ENCODE data around the gene ST6GAL1. TPM values are rescaled to one million over a fixed set of nuclear protein-coding genes. Genes with fewer than 3 reads are reported as not detected.

Gene ST6GAL1
- total RNA-seq, 4 donors from 2014 or later, result 51.3 to 113 (median 65.5) TPM

DNA sequence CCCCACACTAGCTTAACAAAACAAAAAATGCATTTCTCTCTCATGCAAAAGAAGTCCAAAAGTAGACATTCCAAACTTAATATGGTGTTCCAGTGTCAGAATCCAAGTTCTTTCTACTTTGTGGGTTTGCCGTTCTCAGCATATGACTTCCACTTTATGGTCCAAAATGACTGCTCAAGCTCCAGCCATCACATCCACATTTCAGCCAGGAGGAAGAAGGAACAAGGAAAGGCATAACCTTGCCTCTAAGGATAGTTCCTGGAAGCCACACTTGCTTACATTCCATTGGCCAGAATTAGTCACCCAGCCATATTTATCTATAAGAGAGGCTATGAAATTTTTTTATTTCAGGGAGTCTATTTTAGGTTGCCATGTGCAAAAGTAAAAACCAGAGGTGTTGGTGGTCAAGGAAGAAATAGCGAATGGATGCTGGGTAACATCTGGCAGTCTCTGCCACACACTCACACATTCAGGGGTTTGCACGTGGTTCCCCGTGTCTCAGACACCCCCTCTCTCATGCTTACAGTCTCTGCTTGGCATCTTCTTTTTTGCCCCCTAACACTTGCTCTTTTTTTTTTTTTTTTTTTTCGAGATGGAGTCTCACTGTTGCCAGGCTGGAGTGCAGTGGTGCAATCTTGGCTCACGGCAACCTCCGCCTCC lies 139.7 kb downstream of the ST6GAL1 start:
- ATAC-seq (ENCODE audit: low FRiP score) (no peak), DNase-seq (ENCODE audit: low spot score) (no peak)
- no peak for TF ChIP-seq CTCF (IDR thresholded peaks at IDR 0.05)

GRCh38 chr3:187072102-187072501 lies 141.8 kb downstream of the ST6GAL1 start:
- no peak for DNase-seq (ENCODE audit: low spot score)
- no peak for TF ChIP-seq CTCF (IDR thresholded peaks at IDR 0.05)
- no peak for ATAC-seq (ENCODE audit: low FRiP score)

- no peak for ATAC-seq (ENCODE audit: low FRiP score)
- TF ChIP-seq CTCF (IDR thresholded peaks at IDR 0.05), result no peak
- no peak for DNase-seq (ENCODE audit: low spot score)
Observed at GRCh38 chr3:187072511-187072910, 142.2 kb downstream of the ST6GAL1 start.

GRCh38 chr3:187073581-187074098 lies 143.3 kb downstream of the ST6GAL1 start:
- no peak for TF ChIP-seq CTCF (IDR thresholded peaks at IDR 0.05)
- DNase-seq (ENCODE audit: low spot score) (no peak), ATAC-seq (ENCODE audit: low FRiP score) (no peak)

DNA sequence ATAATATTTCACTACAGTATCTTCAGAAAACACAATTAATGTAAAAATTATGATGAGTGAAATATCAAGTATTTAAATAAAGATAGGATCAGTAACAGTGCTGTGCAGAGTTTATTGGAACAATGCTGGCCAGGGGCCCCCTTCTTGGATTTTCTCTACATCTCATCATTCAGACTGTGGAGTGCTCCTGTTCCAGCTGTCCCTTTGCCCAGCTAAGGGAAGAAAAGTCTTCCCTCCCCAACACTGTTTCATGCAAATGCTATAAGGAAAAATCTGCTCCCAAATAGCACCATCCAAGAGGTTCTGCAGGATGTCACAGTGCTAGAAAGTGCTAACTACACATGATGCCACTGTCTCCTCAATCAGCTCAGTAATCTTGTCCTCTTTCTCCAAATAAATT lies 144.5 kb downstream of the ST6GAL1 start:
- TF ChIP-seq CTCF (IDR thresholded peaks at IDR 0.05), result no peak
- no peak for ATAC-seq (ENCODE audit: low FRiP score)
- DNase-seq (ENCODE audit: low spot score), result no peak

GRCh38 chr3:187076297-187076696 lies 146.0 kb downstream of the ST6GAL1 start:
- DNase-seq (ENCODE audit: low spot score) (no peak), ATAC-seq (ENCODE audit: low FRiP score) (no peak)
- no peak for TF ChIP-seq CTCF (IDR thresholded peaks at IDR 0.05)

DNA sequence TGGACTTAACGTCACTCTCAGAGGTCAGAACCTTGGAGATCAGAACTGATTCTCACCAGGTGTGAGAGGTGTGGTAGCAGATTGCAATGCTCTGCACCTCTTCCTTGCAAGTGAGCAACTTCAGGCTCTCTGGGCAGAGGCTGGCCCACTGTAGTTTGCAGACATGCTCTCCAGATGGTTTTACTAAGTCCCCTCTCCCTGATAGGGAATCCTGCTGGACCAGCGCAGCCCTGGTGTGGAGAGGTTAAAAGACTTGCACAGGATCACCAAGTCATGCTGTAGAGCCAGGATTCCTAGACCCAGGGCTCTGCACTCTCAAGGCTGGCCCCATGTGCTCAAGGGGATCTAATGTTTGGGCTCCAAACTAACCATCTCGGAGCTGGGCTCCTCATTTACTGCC lies 146.8 kb downstream of the ST6GAL1 start:
- DNase-seq (ENCODE audit: low spot score) (no peak), ATAC-seq (ENCODE audit: low FRiP score) (no peak)
- TF ChIP-seq CTCF (IDR thresholded peaks at IDR 0.05), result no peak
